ENCODE results near the gene KCNT1. TPM values are rescaled to one million over a fixed set of nuclear protein-coding genes. Genes with fewer than 3 reads are reported as not detected.

The KCNT1 gene
- total and polyA plus RNA-seq, 2 donors (not counting 3 experiments of a cell fraction or from before 2014, with no cell fraction given) = not detected

DNA sequence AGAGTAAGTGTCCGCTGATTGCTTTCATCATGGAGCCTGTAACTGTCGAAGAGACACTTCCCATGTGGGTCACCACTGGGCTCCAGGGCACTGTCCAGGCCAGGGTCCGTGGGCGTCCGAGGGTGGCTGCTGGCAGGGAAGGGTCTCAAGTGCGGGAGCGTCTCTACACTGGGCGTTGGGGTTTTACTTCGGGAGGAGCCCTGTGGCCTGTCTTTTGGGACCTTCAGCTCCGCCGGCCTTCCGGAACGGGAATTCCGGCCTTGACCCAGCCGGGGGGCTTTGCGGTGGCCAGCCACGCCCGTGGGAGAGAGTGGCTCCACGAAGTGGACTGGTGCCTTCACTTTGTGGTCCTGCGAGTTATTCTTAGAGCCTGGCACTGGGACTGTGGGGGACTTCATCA is 119.1 kb downstream of the KCNT1 start:
- dilution Hi-C loops (cut with MboI; ENCODE audit: extremely low pct_ligation_motif_present, low sequenced_read_pairs) = no loop called here

More for the DNA sequence above, 119.1 kb downstream of the KCNT1 start:
- DNase-seq (ENCODE audit: low read depth, low spot score) (no peak), FAIRE-seq (no peak)
- no peak overlapping the region for H3K4me2 ChIP-seq (ENCODE audit: insufficient read depth, low read length)
- no peaks in the 10 kb centered on the region for H4K20me1 ChIP-seq (replicated peaks; ENCODE audit: control insufficient read depth, extremely low read depth, insufficient read depth, low read length)
- H3K9ac ChIP-seq (replicated peaks; ENCODE audit: extremely low read depth, insufficient read depth, low read length) = no peak overlapping the region
- no peak overlapping the region for H2AFZ ChIP-seq (ENCODE audit: low read depth, low read length)
- H3K36me3 ChIP-seq (ENCODE audit: control insufficient read depth in 2 of 2, extremely low read depth in 1 of 2, insufficient read depth in 2 of 2, low read length in 2 of 2) = peaks cover 22 to 60% of the 10 kb centered on the region in 2 experiments
- no peaks in the 10 kb centered on the region for H3K9me3 ChIP-seq (replicated peaks; ENCODE audit: control insufficient read depth, insufficient read depth, low read length)
- no peaks in the 10 kb centered on the region for H3K27me3 ChIP-seq (ENCODE audit: control insufficient read depth in 2 of 2, insufficient read depth in 2 of 2, low read length in 2 of 2)
- no peak overlapping the region for H3K27ac ChIP-seq (ENCODE audit: insufficient read depth, low read depth, low read length)
- ChIA-PET POLR2A (no interaction called here), CTCF (interaction anchor here (1.2 kb wide), 1 partner anchor 8 kb away, joined by 3 read pairs; no protein-coding TSS in a partner anchor)
- no TSS peak for BruUV-seq (replicated peaks)
- peaks cover 8% of the 10 kb centered on the region for H3K79me2 ChIP-seq (ENCODE audit: control insufficient read depth, insufficient read depth, low read length)
- intact Hi-C loops (cut with micrococcal nuclease) = no loop called here
- no peaks in the 10 kb centered on the region for H3K4me1 ChIP-seq (ENCODE audit: control insufficient read depth, extremely low read depth, insufficient read depth, low read length)
- H3K9me1 ChIP-seq (replicated peaks; ENCODE audit: control insufficient read depth, extremely low read depth, insufficient read depth, low read length) = no peaks in the 10 kb centered on the region
- no peak overlapping the region for H3K4me3 ChIP-seq (replicated peaks in 1 of 3; ENCODE audit: insufficient read depth in 1 of 3, low read depth in 1 of 3, low read length in 3 of 3)
- TF ChIP-seq GATA2 (IDR thresholded peaks at IDR 0.05; ENCODE audit: insufficient read depth, insufficient read length, low read depth, low read length) (no peak), EZH2 (IDR thresholded peaks at IDR 0.05; ENCODE audit: borderline replicate concordance, low read depth, low read length, severe bottlenecking) (no peak), POLR2AphosphoS5 (IDR thresholded peaks at IDR 0.05; ENCODE audit: insufficient read depth, low read depth, low read length) (no peak), MYC (IDR thresholded peaks at IDR 0.05; ENCODE audit: low read depth, low read length) (no peak), FOS (IDR thresholded peaks at IDR 0.05; ENCODE audit: borderline replicate concordance, insufficient read depth, low read length) (no peak), JUN (IDR thresholded peaks at IDR 0.05; ENCODE audit: borderline replicate concordance, insufficient read depth, insufficient read length, low read depth) (no peak), CTCF (IDR thresholded peaks at IDR 0.05; ENCODE audit: extremely low read depth in 1 of 2, insufficient read depth in 1 of 2, low read depth in 1 of 2, low read length in 2 of 2) (no peak), POLR2A (IDR thresholded peaks at IDR 0.05; ENCODE audit: low read depth, low read length) (no peak)
- TF ChIP-seq, protein P1, sequence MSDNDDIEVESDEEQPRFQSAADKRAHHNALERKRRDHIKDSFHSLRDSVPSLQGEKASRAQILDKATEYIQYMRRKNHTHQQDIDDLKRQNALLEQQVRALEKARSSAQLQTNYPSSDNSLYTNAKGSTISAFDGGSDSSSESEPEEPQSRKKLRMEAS (IDR thresholded peaks at IDR 0.05; ENCODE audit: insufficient read depth, insufficient read length) = no peak
